GM12878 (cell line): ENCODE data around the gene NLGN1. TPM values are rescaled to one million over a fixed set of nuclear protein-coding genes. Genes with fewer than 3 reads are reported as not detected.

Source experiments
- ATAC-seq: fragments of 200-7000 bp; cut with Tn5 transposase; 3 replicates; pipeline ENCODE4 v1.9.1; 2020; ENCODE audit warnings: mild to moderate bottlenecking, moderate library complexity
- Bru-seq: library from RNA; stranded (reverse); fragments of 400-500 nt; gene quantifications from one replicate; lab custom pipeline; 2021; lab: Mats Ljungman, UMichigan
- BruChase-seq, 2 experiments: library from RNA; stranded (reverse); fragments of 400-500 nt; gene quantifications; one replicate each; lab custom pipeline; 2021; lab: Mats Ljungman, UMichigan
- BruUV-seq: library from RNA; stranded (reverse); fragments of 400-500 nt; replicated peaks from 2 replicates; lab custom pipeline; 2021; lab: Mats Ljungman, UMichigan
- CTCF ChIA-PET: fragments of 300-600 bp; sonication (Branson Sonifier 250); formaldehyde crosslinking; extraction: SDS; loops from one replicate; lab custom pipeline; 2021; ENCODE audit warnings: inconsistent platforms; lab: Yijun Ruan, JAX
- POLR2A ChIA-PET: fragments of 350-600 bp; formaldehyde crosslinking; extraction: SDS; loops from one replicate; lab custom pipeline; 2021; ENCODE audit warnings: inconsistent platforms; lab: Charles Lee
- RAD21 ChIA-PET: fragments of 300-600 bp; sonication (Branson Sonifier 250); formaldehyde crosslinking; loops from one replicate; lab custom pipeline; 2023; ENCODE audit warnings: antibody characterized with exemption; ENCODE audit not compliant: unreplicated experiment; lab: Charles Lee
- SMC1A ChIA-PET: fragments of 300-600 bp; sonication (Branson Sonifier 250); formaldehyde crosslinking; loops from one replicate; lab custom pipeline; 2023; ENCODE audit not compliant: unreplicated experiment, uncharacterized antibody; lab: Charles Lee
- DNase-seq: peaks from one replicate; pipeline ENCODE4 v3.0.0-alpha.2; 2011; ENCODE audit warnings: low read depth, low spot score
- FAIRE-seq: peaks from 3 replicates; lab custom pipeline; 2011; peaks lifted over from hg19 to GRCh38; lab: Jason Lieb, UNC
- H2AFZ ChIP-seq: 2 replicates; pipeline ENCODE4 v1.6.0; 2011; ENCODE audit warnings: low read depth, low read length, control low read depth; ENCODE audit not compliant: control insufficient read depth
- H3K27ac ChIP-seq: 2 replicates; pipeline ENCODE4 v1.5.1; 2011; ENCODE audit warnings: control low read depth; ENCODE audit not compliant: control insufficient read depth, insufficient read depth
- H3K27me3 ChIP-seq, 2 experiments: replicated peaks in 1 of 2; 2 replicates each; pipeline versions ENCODE4 v1.6.0 to v1.6.1; 2011; ENCODE audit warnings: low read length in 1 of 2; ENCODE audit not compliant: control insufficient read depth in 2 of 2, insufficient read depth in 2 of 2
- H3K36me3 ChIP-seq, 2 experiments: 2 replicates each; pipeline ENCODE4 v1.5.1; 2011; ENCODE audit warnings: low read length in 1 of 2; ENCODE audit not compliant: control insufficient read depth in 2 of 2, insufficient read depth in 2 of 2
- H3K4me1 ChIP-seq: 2 replicates; pipeline ENCODE4 v1.6.1; 2011; ENCODE audit warnings: mild to moderate bottlenecking, low read length, moderate library complexity, mixed read lengths; ENCODE audit not compliant: control insufficient read depth, insufficient read depth
- H3K4me2 ChIP-seq: 2 replicates; pipeline ENCODE4 v1.6.0; 2011; ENCODE audit warnings: control low read depth; ENCODE audit not compliant: control insufficient read depth, insufficient read depth
- H3K4me3 ChIP-seq: fragments of 200-600 bp; sonication (generic); 2 replicates; pipeline ENCODE4 v1.5.1; 2016
- H3K79me2 ChIP-seq: 2 replicates; pipeline ENCODE4 v1.6.0; 2011; ENCODE audit warnings: low read length; ENCODE audit not compliant: control insufficient read depth, insufficient read depth
- H3K9ac ChIP-seq: 2 replicates; pipeline ENCODE4 v1.8.0; 2011; ENCODE audit warnings: low read length, control low read depth, mixed read lengths; ENCODE audit not compliant: control insufficient read depth, insufficient read depth
- H3K9me3 ChIP-seq: replicated peaks from 3 replicates; pipeline ENCODE4 v1.5.1; 2011; ENCODE audit warnings: mild to moderate bottlenecking, low read length; ENCODE audit not compliant: control insufficient read depth, insufficient read depth
- H4K20me1 ChIP-seq: 2 replicates; pipeline ENCODE4 v1.6.0; 2011; ENCODE audit not compliant: control insufficient read depth, insufficient read depth
- BMI1 ChIP-seq: fragments of 450-650 bp; IDR thresholded peaks from 2 replicates; pipeline ENCODE4 v1.6.1; 2016; ENCODE audit warnings: mild to moderate bottlenecking, moderate library complexity, borderline replicate concordance
- CHD2 ChIP-seq: IDR thresholded peaks from 2 replicates; pipeline ENCODE4 v1.6.1; 2011; ENCODE audit warnings: low read depth, low read length, improper control_type of control experiment, borderline replicate concordance
- HDAC2 ChIP-seq: fragments of 200-600 bp; sonication (generic); IDR thresholded peaks from 2 replicates; pipeline ENCODE4 v1.6.1; 2017
- SREBF2 ChIP-seq: IDR thresholded peaks from 2 replicates; pipeline ENCODE4 v1.6.1; 2012; ENCODE audit warnings: mild to moderate bottlenecking, low read length
- WGBS: methylation state at CpG from one replicate; pipeline ENCODE4 v1.1.6; 2016; ENCODE audit warnings: low lambda C conversion rate; ENCODE audit not compliant: insufficient replicate concordance, insufficient coverage; ENCODE audit errors: missing lambda C conversion rate; 5-methylcytosine and 5-hydroxymethylcytosine counted together
- in situ Hi-C: fragments of 300-500 bp; cut with MboI; formaldehyde crosslinking; loops from 9 replicates; pipeline ENCODE4 v1.14.3; 2018; ENCODE audit warnings: mixed read lengths
- intact Hi-C: fragments of 100-400 bp; cut with micrococcal nuclease; formaldehyde crosslinking; loops from one replicate; pipeline ENCODE4 v1.14.2; 2022; ENCODE audit not compliant: unreplicated experiment
- long read RNA-seq, 2 experiments: library from polyadenylated mRNA; unstranded; transcript quantifications; one replicate each; pipeline ENCODE4 v2.0.0, GENCODE V29; 2019 to 2020
- polyA minus RNA-seq, 3 experiments: library from RNA; depleted of rRNA, polyadenylated mRNA; stranded (reverse); fragments of >200 nt; gene quantifications; 2 replicates each; pipeline ENCODE4 v1.2.3, GENCODE V29; 2011
- polyA plus RNA-seq, 11 experiments: library from polyadenylated mRNA; depleted of rRNA in 4 of 11; unstranded in 6 of 11; stranded (reverse) in 5 of 11; fragments of >200 nt; fragmentation: Nextera tagmentation in 4 of 11; fragmentation: Illumina TruSeq in 1 of 11; extraction: Ambion mirVana in 4 of 11; extraction: Trizol in 1 of 11; gene quantifications; 1 replicate in 1 of 11; 2 replicates in 10 of 11; pipeline versions ENCODE4 v1.2.1 to v1.2.3, GENCODE V29; 2011 to 2016; ENCODE audit warnings: inconsistent platforms in 2 of 11, missing spikeins in 2 of 11, low read depth in 1 of 11
- total RNA-seq, 4 experiments: library from RNA; depleted of rRNA in 3 of 4; stranded (reverse); fragments of >200 nt in 3 of 4; fragmentation: Illumina TruSeq in 1 of 4; extraction: Trizol in 1 of 4; gene quantifications; 2 replicates each; pipeline versions ENCODE4 v1.2.1 to v1.2.3, GENCODE V29; 2013 to 2021
- TF ChIP-seq, protein P1 (sequence below): fragments of 450-650 bp; IDR thresholded peaks from 2 replicates; pipeline ENCODE4 v1.6.1; 2017; ENCODE audit warnings: mild to moderate bottlenecking, moderate library complexity
- TF ChIP-seq, protein P2 (sequence below): IDR thresholded peaks from 2 replicates; pipeline ENCODE4 v1.6.1; 2011; ENCODE audit warnings: borderline replicate concordance, low read depth, mild to moderate bottlenecking, moderate library complexity, low read length; ENCODE audit not compliant: insufficient read depth, poor library complexity, severe bottlenecking

Gene NLGN1
- not detected in 2 replicates for total RNA-seq (2013; cell fraction: nucleolus; rRNA removed)
- total RNA-seq (2014; rRNA removed) = not detected in 2 replicates
- not detected in 2 replicates for total RNA-seq (2014; rRNA removed; fragmentation: Illumina TruSeq; extraction: Trizol)
- total RNA-seq (2021) = not detected in 2 replicates
- not detected for polyA plus RNA-seq (2011; ENCODE audit: low read depth)
- 0.10 TPM in 1 of 2 replicates, not detected in the other for polyA plus RNA-seq (2011; rRNA removed)
- polyA plus RNA-seq (2011; cell fraction: cytosol; rRNA removed) = not detected in 2 replicates
- not detected in 2 replicates for polyA plus RNA-seq (2011; cell fraction: nucleus; rRNA removed)
- polyA plus RNA-seq (2012) = not detected in 2 replicates
- not detected in 2 replicates for polyA plus RNA-seq (2014; fragmentation: Illumina TruSeq; extraction: Trizol)
- not detected for polyA plus RNA-seq (2014; fragmentation: Nextera tagmentation; extraction: Ambion mirVana)
- not detected in 2 replicates for polyA plus RNA-seq (2014; rRNA removed)
- polyA plus RNA-seq (2016; fragmentation: Nextera tagmentation; extraction: Ambion mirVana) = not detected
- not detected in 2 replicates for polyA minus RNA-seq (2011; rRNA and poly(A)+ RNA removed)
- not detected in 2 replicates for polyA minus RNA-seq (2011; cell fraction: cytosol; rRNA and poly(A)+ RNA removed)
- not detected in 2 replicates for polyA minus RNA-seq (2011; cell fraction: nucleus; rRNA and poly(A)+ RNA removed)
- percentile 2 among the genes with signal in this experiment for Bru-seq, nascent RNA
- percentile 1 among the genes with signal in this experiment for BruChase-seq, experiment 1, labeled RNA remaining after a 6-hour chase
- percentile 1 among the genes with signal in this experiment for BruChase-seq, experiment 2, labeled RNA remaining after a 2-hour chase
- long read RNA-seq, experiment 1 = 0 reads
- long read RNA-seq, experiment 2, partial matches to known transcripts = 0 of 3 reads
- long read RNA-seq, experiment 2, other reads (novel, unspliced or antisense) = 3 of 3 reads

DNA sequence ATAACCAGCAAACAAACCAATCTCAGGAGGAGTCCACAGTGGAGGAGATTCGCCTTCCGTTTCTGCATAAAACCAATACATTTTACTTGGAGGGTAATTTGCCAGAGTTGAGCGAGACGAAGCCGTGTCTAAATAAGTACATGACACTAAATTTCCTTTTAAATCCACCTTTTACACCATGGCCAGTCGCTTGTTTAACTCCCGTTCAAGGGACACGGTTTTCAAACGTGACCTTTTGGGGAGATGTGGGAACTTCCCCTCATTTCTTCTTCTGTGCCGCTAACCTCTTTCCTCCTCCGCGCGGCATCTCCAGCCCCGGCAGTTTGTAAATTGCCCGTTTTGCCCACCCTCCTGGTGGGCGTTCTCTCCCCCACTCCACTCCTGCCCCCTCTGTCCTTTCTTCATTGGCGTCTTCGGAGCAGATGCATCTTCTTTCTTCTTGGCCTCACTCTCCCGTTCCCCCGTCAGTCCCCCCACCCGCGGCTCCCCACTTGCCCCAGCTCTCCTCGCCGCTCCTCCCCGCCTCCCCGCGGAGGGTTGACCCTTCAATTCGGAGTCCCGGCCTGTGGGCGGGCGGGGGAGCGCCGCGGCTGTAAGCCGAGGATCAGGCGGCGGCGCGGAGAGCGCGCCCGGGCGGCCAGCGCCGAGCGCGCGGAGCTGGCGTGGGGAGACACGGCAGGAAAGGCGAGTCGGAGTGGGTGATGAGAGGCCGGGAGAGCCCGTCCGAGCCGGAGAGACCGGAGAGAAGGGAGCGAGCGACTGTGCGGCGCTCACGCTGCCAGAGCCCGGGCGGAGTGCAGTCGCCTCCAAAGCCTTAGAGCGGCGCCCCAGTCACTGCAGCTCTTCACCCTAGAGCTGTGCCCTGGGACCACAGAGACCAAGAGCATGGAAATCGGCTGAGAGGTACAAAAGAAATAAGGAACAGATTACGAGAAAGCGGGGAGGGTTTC, at the start of gene NLGN1:
Gene NLGN1, plus strand, starts transcription at position 584 of the 950 bp plus-strand sequence.
- POLR2A ChIA-PET = no interaction called here
- Histone ChIP-seq H3K27ac (no peak within 1 kb of the TSS), H3K27me3 (peaks cover 5 to 12% of the 10 kb centered on the region in 2 experiments; a peak in 3 of 4 replicates), H4K20me1 (no peaks in the 10 kb centered on the region), H3K4me1 (no peaks in the 10 kb centered on the region), H3K4me2 (no peak within 1 kb of the TSS), H3K4me3 (no peak within 1 kb of the TSS), H3K9ac (no peak within 1 kb of the TSS), H2AFZ (no peak within 1 kb of the TSS), H3K79me2 (no peaks in the 10 kb centered on the region), H3K36me3 (no peaks in the 10 kb centered on the region), H3K9me3 (no peaks in the 10 kb centered on the region)
- CTCF ChIA-PET = no interaction called here
- in situ Hi-C loops = no loop called here
- ATAC-seq (no peak), FAIRE-seq (no peak), DNase-seq (no peak)
- 42% methylated on average over 58 of the region's 70 CpGs for WGBS
- no TSS peak for BruUV-seq
- RAD21 ChIA-PET = no interaction called here
- intact Hi-C loops = no loop called here
- TF ChIP-seq HDAC2 = no peak
- SMC1A ChIA-PET = no interaction called here

DNA sequence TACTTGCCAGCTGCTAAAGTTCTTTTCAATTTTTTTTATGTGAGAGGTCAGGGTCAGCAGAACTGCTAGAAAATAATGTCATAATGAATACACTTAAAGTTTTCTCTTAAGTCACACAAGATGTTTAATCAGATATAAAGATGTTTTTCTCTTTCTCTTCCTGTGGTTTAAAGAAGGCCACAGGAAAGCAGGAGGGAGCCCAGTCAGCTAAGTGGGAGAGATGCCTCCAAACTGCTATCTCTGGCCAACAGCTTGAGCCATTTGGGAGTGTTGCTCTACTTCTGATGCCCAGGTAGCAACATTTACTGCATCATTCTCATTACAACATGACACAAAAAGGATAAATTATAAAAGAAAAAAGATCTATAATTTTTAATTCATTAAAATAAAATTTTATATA, 45.7 kb upstream of the NLGN1 start:
- H2AFZ ChIP-seq = no peak overlapping the region
- in situ Hi-C loops = no loop called here
- TF ChIP-seq, protein P1, sequence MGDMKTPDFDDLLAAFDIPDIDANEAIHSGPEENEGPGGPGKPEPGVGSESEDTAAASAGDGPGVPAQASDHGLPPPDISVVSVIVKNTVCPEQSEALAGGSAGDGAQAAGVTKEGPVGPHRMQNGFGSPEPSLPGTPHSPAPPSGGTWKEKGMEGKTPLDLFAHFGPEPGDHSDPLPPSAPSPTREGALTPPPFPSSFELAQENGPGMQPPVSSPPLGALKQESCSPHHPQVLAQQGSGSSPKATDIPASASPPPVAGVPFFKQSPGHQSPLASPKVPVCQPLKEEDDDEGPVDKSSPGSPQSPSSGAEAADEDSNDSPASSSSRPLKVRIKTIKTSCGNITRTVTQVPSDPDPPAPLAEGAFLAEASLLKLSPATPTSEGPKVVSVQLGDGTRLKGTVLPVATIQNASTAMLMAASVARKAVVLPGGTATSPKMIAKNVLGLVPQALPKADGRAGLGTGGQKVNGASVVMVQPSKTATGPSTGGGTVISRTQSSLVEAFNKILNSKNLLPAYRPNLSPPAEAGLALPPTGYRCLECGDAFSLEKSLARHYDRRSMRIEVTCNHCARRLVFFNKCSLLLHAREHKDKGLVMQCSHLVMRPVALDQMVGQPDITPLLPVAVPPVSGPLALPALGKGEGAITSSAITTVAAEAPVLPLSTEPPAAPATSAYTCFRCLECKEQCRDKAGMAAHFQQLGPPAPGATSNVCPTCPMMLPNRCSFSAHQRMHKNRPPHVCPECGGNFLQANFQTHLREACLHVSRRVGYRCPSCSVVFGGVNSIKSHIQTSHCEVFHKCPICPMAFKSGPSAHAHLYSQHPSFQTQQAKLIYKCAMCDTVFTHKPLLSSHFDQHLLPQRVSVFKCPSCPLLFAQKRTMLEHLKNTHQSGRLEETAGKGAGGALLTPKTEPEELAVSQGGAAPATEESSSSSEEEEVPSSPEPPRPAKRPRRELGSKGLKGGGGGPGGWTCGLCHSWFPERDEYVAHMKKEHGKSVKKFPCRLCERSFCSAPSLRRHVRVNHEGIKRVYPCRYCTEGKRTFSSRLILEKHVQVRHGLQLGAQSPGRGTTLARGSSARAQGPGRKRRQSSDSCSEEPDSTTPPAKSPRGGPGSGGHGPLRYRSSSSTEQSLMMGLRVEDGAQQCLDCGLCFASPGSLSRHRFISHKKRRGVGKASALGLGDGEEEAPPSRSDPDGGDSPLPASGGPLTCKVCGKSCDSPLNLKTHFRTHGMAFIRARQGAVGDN = no peak
- TF ChIP-seq, protein P2, sequence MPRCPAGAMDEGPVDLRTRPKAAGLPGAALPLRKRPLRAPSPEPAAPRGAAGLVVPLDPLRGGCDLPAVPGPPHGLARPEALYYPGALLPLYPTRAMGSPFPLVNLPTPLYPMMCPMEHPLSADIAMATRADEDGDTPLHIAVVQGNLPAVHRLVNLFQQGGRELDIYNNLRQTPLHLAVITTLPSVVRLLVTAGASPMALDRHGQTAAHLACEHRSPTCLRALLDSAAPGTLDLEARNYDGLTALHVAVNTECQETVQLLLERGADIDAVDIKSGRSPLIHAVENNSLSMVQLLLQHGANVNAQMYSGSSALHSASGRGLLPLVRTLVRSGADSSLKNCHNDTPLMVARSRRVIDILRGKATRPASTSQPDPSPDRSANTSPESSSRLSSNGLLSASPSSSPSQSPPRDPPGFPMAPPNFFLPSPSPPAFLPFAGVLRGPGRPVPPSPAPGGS = no peak
- no peak for TF ChIP-seq SREBF2
- no peak for TF ChIP-seq CHD2
- no peak for TF ChIP-seq BMI1

More for the DNA sequence above, 45.7 kb upstream of the NLGN1 start:
- H3K27ac ChIP-seq = no peak overlapping the region
- RAD21 ChIA-PET = no interaction called here
- POLR2A ChIA-PET = no interaction called here
- H3K79me2 ChIP-seq = no peaks in the 10 kb centered on the region
- H3K27me3 ChIP-seq = no peaks in the 10 kb centered on the region
- SMC1A ChIA-PET = no interaction called here
- intact Hi-C loops = no loop called here
- DNase-seq (no peak), FAIRE-seq (no peak), ATAC-seq (no peak)
- H3K9me3 ChIP-seq = no peaks in the 10 kb centered on the region
- no peak overlapping the region for H3K9ac ChIP-seq
- CTCF ChIA-PET = no interaction called here
- no peaks in the 10 kb centered on the region for H3K36me3 ChIP-seq
- no peak overlapping the region for H3K4me3 ChIP-seq
- H3K4me1 ChIP-seq = no peaks in the 10 kb centered on the region
- no peak overlapping the region for H3K4me2 ChIP-seq
- no peaks in the 10 kb centered on the region for H4K20me1 ChIP-seq
- BruUV-seq = no TSS peak
